ENCODE data around the gene CCDC83. TPM values are rescaled to one million over a fixed set of nuclear protein-coding genes. Genes with fewer than 3 reads are reported as not detected.

CCDC83 gene
- total and polyA plus RNA-seq, 2 donors (not counting 3 experiments of a cell fraction or from before 2014, with no cell fraction given) = not detected

DNA sequence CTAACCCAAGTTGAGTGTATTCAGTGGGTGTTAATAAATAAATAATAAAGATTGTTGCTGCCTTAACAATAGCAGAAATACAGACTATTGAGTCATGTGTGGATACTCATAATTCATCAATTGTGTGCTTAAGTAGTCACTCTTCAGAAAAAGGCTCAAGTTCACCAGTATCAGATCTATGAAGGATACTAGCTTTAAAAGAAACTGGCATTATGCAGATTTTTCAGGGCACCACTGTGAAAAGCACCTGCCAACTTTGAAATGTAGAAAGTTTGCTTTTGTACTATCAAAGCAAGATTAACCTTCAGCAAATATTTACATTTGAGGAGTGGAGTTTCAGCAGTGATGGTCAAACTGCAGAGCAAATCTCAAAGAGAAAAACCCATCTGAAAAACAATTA lies 24.1 kb upstream of the CCDC83 start:
- no peaks in the 10 kb centered on the region for H3K36me3 ChIP-seq (ENCODE audit: control insufficient read depth in 2 of 2, extremely low read depth in 1 of 2, insufficient read depth in 2 of 2, low read length in 2 of 2)
- no peaks in the 10 kb centered on the region for H3K79me2 ChIP-seq (ENCODE audit: control insufficient read depth, insufficient read depth, low read length)
- no peak for TF ChIP-seq MYC (IDR thresholded peaks at IDR 0.05; ENCODE audit: low read depth, low read length)
- TF ChIP-seq, protein P1, sequence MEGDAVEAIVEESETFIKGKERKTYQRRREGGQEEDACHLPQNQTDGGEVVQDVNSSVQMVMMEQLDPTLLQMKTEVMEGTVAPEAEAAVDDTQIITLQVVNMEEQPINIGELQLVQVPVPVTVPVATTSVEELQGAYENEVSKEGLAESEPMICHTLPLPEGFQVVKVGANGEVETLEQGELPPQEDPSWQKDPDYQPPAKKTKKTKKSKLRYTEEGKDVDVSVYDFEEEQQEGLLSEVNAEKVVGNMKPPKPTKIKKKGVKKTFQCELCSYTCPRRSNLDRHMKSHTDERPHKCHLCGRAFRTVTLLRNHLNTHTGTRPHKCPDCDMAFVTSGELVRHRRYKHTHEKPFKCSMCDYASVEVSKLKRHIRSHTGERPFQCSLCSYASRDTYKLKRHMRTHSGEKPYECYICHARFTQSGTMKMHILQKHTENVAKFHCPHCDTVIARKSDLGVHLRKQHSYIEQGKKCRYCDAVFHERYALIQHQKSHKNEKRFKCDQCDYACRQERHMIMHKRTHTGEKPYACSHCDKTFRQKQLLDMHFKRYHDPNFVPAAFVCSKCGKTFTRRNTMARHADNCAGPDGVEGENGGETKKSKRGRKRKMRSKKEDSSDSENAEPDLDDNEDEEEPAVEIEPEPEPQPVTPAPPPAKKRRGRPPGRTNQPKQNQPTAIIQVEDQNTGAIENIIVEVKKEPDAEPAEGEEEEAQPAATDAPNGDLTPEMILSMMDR (IDR thresholded peaks at IDR 0.05; ENCODE audit: extremely low read depth in 1 of 2, insufficient read depth in 1 of 2, low read depth in 1 of 2, low read length in 2 of 2) = no peak
- no peak for TF ChIP-seq POLR2AphosphoS5 (IDR thresholded peaks at IDR 0.05; ENCODE audit: insufficient read depth, low read depth, low read length)
- TF ChIP-seq JUN (IDR thresholded peaks at IDR 0.05; ENCODE audit: borderline replicate concordance, insufficient read depth, insufficient read length, low read depth) = no peak
- TF ChIP-seq EZH2 (IDR thresholded peaks at IDR 0.05; ENCODE audit: borderline replicate concordance, low read depth, low read length, severe bottlenecking) = no peak
- TF ChIP-seq FOS (IDR thresholded peaks at IDR 0.05; ENCODE audit: borderline replicate concordance, insufficient read depth, low read length) = no peak
- no peak for TF ChIP-seq POLR2A (IDR thresholded peaks at IDR 0.05; ENCODE audit: low read depth, low read length)
- no peak for TF ChIP-seq GATA2 (IDR thresholded peaks at IDR 0.05; ENCODE audit: insufficient read depth, insufficient read length, low read depth, low read length)
- peaks cover 7% of the 10 kb centered on the region for H3K4me1 ChIP-seq (ENCODE audit: control insufficient read depth, extremely low read depth, insufficient read depth, low read length)
- ChIA-PET POLR2A (no interaction called here), CTCF (no interaction called here)
- no peak overlapping the region for H3K4me2 ChIP-seq (ENCODE audit: insufficient read depth, low read length)
- no TSS peak for BruUV-seq (replicated peaks)
- no peaks in the 10 kb centered on the region for H3K9me3 ChIP-seq (replicated peaks; ENCODE audit: control insufficient read depth, insufficient read depth, low read length)
- no peak for FAIRE-seq
- H3K9me1 ChIP-seq (replicated peaks; ENCODE audit: control insufficient read depth, extremely low read depth, insufficient read depth, low read length) = no peaks in the 10 kb centered on the region
- no peaks in the 10 kb centered on the region for H4K20me1 ChIP-seq (replicated peaks; ENCODE audit: control insufficient read depth, extremely low read depth, insufficient read depth, low read length)
- H3K27me3 ChIP-seq (ENCODE audit: control insufficient read depth in 2 of 2, insufficient read depth in 2 of 2, low read length in 2 of 2) = no peaks in the 10 kb centered on the region
- dilution Hi-C loops (cut with MboI; ENCODE audit: extremely low pct_ligation_motif_present, low sequenced_read_pairs) = no loop called here
- intact Hi-C loops (cut with micrococcal nuclease) = no loop called here
- no peak overlapping the region for H3K27ac ChIP-seq (ENCODE audit: insufficient read depth, low read depth, low read length)
- no peak overlapping the region for H3K4me3 ChIP-seq (replicated peaks in 1 of 3; ENCODE audit: insufficient read depth in 1 of 3, low read depth in 1 of 3, low read length in 3 of 3)
- H3K9ac ChIP-seq (replicated peaks; ENCODE audit: extremely low read depth, insufficient read depth, low read length) = no peak overlapping the region
- DNase-seq (ENCODE audit: low read depth, low spot score) = no peak
- no peak overlapping the region for H2AFZ ChIP-seq (ENCODE audit: low read depth, low read length)

Data from endothelial cell of umbilical vein (primary cell).